ENCODE measurements around the gene HSD3B2.

DNA sequence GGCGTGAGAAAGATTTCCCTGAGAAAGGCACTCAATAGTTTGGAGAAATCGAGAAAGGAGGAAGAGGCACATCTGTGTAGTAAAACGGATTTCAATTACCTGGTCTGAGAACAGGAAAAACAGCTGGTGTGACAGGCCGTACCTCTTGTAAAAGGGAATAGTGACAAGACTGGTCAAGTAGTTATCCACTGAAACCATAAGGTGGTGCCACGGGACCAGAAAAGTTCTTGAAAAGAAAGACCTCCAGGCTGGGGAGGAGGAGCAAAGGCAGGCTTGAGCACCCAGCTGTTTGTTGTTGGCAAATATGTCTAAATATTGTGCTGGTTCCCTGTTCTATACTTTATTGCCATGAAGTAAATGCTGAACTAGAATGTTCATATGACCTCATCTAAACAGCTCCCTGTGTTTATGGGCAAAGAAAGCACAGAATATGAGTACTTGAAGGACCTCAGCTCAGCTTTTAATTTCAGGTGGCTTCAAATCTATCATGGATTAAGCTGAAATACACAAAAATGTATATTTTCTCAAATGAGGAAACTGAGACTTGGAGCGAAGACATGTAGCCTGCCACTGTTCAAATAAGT is 42.4 kb upstream of the HSD3B2 start:
- TF ChIP-seq, protein P1, sequence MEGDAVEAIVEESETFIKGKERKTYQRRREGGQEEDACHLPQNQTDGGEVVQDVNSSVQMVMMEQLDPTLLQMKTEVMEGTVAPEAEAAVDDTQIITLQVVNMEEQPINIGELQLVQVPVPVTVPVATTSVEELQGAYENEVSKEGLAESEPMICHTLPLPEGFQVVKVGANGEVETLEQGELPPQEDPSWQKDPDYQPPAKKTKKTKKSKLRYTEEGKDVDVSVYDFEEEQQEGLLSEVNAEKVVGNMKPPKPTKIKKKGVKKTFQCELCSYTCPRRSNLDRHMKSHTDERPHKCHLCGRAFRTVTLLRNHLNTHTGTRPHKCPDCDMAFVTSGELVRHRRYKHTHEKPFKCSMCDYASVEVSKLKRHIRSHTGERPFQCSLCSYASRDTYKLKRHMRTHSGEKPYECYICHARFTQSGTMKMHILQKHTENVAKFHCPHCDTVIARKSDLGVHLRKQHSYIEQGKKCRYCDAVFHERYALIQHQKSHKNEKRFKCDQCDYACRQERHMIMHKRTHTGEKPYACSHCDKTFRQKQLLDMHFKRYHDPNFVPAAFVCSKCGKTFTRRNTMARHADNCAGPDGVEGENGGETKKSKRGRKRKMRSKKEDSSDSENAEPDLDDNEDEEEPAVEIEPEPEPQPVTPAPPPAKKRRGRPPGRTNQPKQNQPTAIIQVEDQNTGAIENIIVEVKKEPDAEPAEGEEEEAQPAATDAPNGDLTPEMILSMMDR (IDR thresholded peaks at IDR 0.05): no peak
- TF ChIP-seq, protein P2, sequence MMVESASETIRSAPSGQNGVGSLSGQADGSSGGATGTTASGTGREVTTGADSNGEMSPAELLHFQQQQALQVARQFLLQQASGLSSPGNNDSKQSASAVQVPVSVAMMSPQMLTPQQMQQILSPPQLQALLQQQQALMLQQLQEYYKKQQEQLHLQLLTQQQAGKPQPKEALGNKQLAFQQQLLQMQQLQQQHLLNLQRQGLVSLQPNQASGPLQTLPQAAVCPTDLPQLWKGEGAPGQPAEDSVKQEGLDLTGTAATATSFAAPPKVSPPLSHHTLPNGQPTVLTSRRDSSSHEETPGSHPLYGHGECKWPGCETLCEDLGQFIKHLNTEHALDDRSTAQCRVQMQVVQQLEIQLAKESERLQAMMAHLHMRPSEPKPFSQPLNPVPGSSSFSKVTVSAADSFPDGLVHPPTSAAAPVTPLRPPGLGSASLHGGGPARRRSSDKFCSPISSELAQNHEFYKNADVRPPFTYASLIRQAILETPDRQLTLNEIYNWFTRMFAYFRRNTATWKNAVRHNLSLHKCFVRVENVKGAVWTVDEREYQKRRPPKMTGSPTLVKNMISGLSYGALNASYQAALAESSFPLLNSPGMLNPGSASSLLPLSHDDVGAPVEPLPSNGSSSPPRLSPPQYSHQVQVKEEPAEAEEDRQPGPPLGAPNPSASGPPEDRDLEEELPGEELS (CRISPR knock-in tag; IDR thresholded peaks at IDR 0.05): no peak
- TF ChIP-seq, protein P3, sequence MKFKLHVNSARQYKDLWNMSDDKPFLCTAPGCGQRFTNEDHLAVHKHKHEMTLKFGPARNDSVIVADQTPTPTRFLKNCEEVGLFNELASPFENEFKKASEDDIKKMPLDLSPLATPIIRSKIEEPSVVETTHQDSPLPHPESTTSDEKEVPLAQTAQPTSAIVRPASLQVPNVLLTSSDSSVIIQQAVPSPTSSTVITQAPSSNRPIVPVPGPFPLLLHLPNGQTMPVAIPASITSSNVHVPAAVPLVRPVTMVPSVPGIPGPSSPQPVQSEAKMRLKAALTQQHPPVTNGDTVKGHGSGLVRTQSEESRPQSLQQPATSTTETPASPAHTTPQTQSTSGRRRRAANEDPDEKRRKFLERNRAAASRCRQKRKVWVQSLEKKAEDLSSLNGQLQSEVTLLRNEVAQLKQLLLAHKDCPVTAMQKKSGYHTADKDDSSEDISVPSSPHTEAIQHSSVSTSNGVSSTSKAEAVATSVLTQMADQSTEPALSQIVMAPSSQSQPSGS (CRISPR knock-in tag; IDR thresholded peaks at IDR 0.05; ENCODE audit: borderline replicate concordance, low read depth): no peak
- no peak for TF ChIP-seq CBFB (CRISPR knock-in tag; IDR thresholded peaks at IDR 0.05; ENCODE audit: low read depth)
- TF ChIP-seq JUN (CRISPR knock-in tag; IDR thresholded peaks at IDR 0.05): no peak
- TF ChIP-seq, protein P4, sequence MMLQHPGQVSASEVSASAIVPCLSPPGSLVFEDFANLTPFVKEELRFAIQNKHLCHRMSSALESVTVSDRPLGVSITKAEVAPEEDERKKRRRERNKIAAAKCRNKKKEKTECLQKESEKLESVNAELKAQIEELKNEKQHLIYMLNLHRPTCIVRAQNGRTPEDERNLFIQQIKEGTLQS (CRISPR knock-in tag; conservative IDR thresholded peaks at IDR 0.05): no peak

Data from WTC11 (cell line).